Panc1 (cell line): Measurements from ENCODE around the gene DNAL1.

ENCODE experiments used
- REST ChIP-seq, 2 experiments: IDR thresholded peaks; 2 replicates each; pipeline ENCODE4 v1.6.1; 2011 to 2012; ENCODE audit warnings: low read depth in 2 of 2, control low read depth in 1 of 2, low read length in 1 of 2, mild to moderate bottlenecking in 1 of 2, moderate library complexity in 1 of 2; ENCODE audit not compliant: insufficient read depth in 1 of 2
- SIN3A ChIP-seq: IDR thresholded peaks from 2 replicates; pipeline ENCODE4 v1.6.1; 2012; ENCODE audit warnings: low read depth, mild to moderate bottlenecking, low read length, moderate library complexity, borderline replicate concordance; ENCODE audit not compliant: insufficient read depth

GRCh38 chr14:73713803-73714655 lies 69.2 kb downstream of the DNAL1 start, which contains the start of gene PNMA1:
- TF ChIP-seq REST (IDR thresholded peaks at IDR 0.05; ENCODE audit: insufficient read depth in 1 of 2, low read depth in 2 of 2, low read length in 1 of 2) (no peak), SIN3A (peak; percentile 66; the same call in 1 of the 2 replicates)
